ENCODE data around the gene SLC38A1.

DNA sequence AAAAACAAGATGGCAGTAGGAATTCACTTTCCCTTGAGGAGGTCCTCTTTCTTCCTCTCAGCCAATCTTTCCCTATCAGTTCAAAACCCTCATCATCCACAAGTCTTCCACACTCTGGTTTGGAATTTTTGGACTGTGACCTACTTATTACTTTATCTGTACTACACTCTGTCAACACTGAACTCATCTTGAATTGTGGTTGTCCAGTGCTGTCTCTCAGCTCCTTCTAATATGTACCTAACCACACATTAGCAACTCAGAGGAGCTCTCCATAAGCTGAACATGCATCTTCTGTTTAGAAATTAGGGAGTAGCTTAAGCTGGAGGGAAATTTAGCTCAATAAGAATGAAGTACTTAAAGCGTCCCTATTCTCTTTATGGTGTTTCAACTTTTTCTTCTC lies 34.8 kb downstream of the SLC38A1 start:
- TF ChIP-seq, protein P1, sequence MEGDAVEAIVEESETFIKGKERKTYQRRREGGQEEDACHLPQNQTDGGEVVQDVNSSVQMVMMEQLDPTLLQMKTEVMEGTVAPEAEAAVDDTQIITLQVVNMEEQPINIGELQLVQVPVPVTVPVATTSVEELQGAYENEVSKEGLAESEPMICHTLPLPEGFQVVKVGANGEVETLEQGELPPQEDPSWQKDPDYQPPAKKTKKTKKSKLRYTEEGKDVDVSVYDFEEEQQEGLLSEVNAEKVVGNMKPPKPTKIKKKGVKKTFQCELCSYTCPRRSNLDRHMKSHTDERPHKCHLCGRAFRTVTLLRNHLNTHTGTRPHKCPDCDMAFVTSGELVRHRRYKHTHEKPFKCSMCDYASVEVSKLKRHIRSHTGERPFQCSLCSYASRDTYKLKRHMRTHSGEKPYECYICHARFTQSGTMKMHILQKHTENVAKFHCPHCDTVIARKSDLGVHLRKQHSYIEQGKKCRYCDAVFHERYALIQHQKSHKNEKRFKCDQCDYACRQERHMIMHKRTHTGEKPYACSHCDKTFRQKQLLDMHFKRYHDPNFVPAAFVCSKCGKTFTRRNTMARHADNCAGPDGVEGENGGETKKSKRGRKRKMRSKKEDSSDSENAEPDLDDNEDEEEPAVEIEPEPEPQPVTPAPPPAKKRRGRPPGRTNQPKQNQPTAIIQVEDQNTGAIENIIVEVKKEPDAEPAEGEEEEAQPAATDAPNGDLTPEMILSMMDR (IDR thresholded peaks at IDR 0.05 in 4 of 5, conservative IDR thresholded peaks at IDR 0.05 in 1 of 5) = no peak
- TF ChIP-seq POLR2A (IDR thresholded peaks at IDR 0.05) = no peak
